ENCODE measurements around the gene CDK2AP2. TPM values are rescaled to one million over a fixed set of nuclear protein-coding genes. Genes with fewer than 3 reads are reported as not detected.
A peak's percentile ranks its signal among the peaks of the same experiment; 100 is the strongest.
"Not testable (repeated sequence)": the region's sequence is repeated elsewhere in the genome, so short reads cannot be mapped to it uniquely, and the experiment has no call there.

CDK2AP2 gene, protein sequence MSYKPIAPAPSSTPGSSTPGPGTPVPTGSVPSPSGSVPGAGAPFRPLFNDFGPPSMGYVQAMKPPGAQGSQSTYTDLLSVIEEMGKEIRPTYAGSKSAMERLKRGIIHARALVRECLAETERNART
- total RNA-seq, result 10 to 100 TPM; 64.1 to 68.7 TPM

DNA sequence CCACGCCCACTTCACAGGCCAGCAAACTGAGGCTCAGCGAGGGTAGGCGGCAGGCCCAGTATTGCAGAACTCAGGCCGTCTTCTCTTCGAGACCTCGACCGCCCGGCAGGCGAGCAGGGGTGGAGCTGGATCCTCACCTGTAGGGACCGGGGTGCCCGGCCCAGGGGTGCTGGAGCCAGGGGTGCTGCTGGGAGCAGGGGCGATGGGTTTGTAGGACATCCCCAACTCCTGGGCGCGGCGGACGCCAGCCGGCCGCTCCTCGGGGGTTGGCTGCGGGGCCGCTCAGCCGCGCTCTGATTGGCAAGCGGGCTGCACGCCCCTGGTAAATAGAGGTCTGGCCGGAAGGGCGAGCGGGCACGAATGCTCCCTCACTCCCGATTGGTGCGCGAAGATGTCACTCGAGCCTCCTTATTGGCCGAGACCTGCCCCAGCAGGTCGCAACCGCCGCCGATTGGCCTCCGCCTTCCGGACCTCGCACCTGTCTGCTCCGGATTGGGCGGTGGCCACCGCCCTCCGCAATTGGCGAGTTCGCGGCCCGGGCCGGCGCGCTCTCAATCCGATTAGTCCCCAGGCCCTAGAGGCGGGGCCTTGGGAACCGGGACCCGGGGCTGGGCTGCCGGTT lies at the start of gene CDK2AP2:
TSS of gene CDK2AP2 (minus strand) at position 299 of the 622 bp plus-strand sequence. CDS start at position 219, 80 bp downstream.
- peaks cover 17% of the 10 kb centered on the region for H3K36me3 Mint-ChIP-seq (ENCODE audit: low read depth)
- intact Hi-C loops (cut with DNase I, micrococcal nuclease), result loop anchor here (1.0 to 5.0 kb wide), 15 partner anchors 25 to 892 kb away; partner anchors contain the start of genes AIP (in 1 of the 2), ANKRD13D (in 1 of the 2), CHKA (in 1 of the 2) and GRK2 (in 1 of the 2)
- peak; percentile 78 for ATAC-seq
- H3K27ac Mint-ChIP-seq, result peak within 1 kb of the TSS; percentile 88
- peak; percentile 99 for DNase-seq
- H3K9me3 Mint-ChIP-seq (ENCODE audit: low read depth), result no peaks in the 10 kb centered on the region
- peak within 1 kb of the TSS; percentile 89 for H3K4me3 Mint-ChIP-seq
- POLR2A ChIA-PET, result no interaction called here
- no peaks in the 10 kb centered on the region for H3K27me3 Mint-ChIP-seq
- peaks cover 31% of the 10 kb centered on the region for H3K4me1 Mint-ChIP-seq
- CTCF ChIA-PET, result interaction anchor here (0.6 to 1.2 kb wide), 6 partner anchors 25 to 157 kb away, joined by 3 to 5 read pairs (median 4); partner anchors contain the start of gene AIP

DNA sequence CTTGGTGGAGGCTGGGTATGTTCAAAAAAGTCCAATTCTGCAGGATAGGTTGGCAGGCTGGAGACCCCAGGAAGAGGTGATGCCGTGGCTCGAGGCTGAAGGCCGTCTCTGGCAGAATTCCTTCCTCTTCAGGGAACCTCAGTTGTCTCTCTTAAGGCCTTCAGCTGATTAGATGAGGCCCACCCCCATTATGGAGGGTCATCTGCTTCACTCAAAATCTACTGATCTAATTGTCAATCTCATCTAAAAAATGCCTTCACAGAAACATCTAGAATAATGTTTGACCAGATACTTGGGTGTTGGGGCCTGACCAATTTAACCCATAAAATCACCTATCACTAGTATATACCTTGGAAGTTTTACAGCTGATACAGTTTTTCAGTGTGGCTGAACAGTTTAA lies 48.3 kb upstream of the CDK2AP2 start:
- Mint-ChIP-seq H3K36me3 (ENCODE audit: low read depth) (no peaks in the 10 kb centered on the region), H3K4me1 (no peaks in the 10 kb centered on the region), H3K27me3 (no peaks in the 10 kb centered on the region), H3K9me3 (ENCODE audit: low read depth) (no peaks in the 10 kb centered on the region), H3K27ac (no peak overlapping the region), H3K4me3 (no peak overlapping the region)
- CTCF ChIA-PET, result interaction anchor here (0.7 kb wide), 1 partner anchor 14 kb away, joined by 3 read pairs; no protein-coding TSS in a partner anchor
- POLR2A ChIA-PET, result no interaction called here
- ATAC-seq (no peak), DNase-seq (no peak)
- intact Hi-C loops (cut with DNase I, micrococcal nuclease), result no loop called here

DNA sequence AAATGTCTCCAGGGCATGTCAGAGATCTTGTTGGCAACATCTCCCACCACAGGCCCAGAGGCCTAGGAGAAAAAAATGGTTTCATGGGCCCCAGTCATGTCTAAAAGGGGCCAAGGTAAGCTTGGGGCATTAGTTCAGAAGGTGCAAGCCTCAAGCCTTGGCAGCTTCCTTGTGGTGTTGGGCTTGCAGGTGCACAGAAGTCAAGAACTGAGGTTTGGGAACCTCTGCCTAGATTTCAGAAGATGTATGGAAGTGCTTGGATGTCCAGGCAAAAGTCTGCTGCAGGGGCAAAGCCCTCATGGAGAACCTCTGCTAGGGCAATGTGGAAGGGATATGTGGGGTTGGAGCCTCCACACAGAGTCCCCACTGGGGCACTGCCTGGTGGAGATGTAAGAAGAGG lies 43.7 kb upstream of the CDK2AP2 start:
- H3K4me1 Mint-ChIP-seq; CTCF ChIA-PET; H3K27me3 Mint-ChIP-seq; H3K36me3 Mint-ChIP-seq (ENCODE audit: low read depth); H3K4me3 Mint-ChIP-seq; POLR2A ChIA-PET; H3K27ac Mint-ChIP-seq; intact Hi-C loops (cut with DNase I, micrococcal nuclease); H3K9me3 Mint-ChIP-seq (ENCODE audit: low read depth); ATAC-seq; DNase-seq: not testable (repeated sequence)

DNA sequence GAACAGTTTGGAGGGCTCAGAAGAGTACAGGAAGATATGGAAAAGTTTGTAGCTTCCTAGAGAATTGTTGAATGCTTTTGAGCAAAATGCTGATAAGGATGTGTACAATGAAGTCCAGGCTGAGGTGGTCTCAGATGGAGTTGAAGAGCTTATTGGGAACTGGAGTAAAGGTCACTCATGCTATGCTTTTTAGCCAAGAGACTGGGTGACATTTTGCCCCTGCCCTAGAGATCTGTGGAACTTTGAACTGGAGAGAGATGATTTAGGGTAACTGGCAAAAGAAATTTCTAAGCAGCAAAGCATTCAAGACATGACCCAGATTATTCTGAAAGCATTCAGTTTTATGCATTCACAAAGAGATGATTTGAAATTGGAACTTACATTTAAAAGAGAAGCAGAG lies 43.2 kb upstream of the CDK2AP2 start:
- Mint-ChIP-seq H3K27ac (no peak overlapping the region), H3K27me3 (peaks cover 2% of the 10 kb centered on the region), H3K36me3 (ENCODE audit: low read depth) (no peaks in the 10 kb centered on the region), H3K4me3 (no peak overlapping the region), H3K9me3 (ENCODE audit: low read depth) (no peaks in the 10 kb centered on the region), H3K4me1 (no peaks in the 10 kb centered on the region)
- ATAC-seq, result no peak
- intact Hi-C loops (cut with DNase I, micrococcal nuclease), result no loop called here
- ChIA-PET POLR2A (no interaction called here), CTCF (no interaction called here)
- DNase-seq, result no peak

DNA sequence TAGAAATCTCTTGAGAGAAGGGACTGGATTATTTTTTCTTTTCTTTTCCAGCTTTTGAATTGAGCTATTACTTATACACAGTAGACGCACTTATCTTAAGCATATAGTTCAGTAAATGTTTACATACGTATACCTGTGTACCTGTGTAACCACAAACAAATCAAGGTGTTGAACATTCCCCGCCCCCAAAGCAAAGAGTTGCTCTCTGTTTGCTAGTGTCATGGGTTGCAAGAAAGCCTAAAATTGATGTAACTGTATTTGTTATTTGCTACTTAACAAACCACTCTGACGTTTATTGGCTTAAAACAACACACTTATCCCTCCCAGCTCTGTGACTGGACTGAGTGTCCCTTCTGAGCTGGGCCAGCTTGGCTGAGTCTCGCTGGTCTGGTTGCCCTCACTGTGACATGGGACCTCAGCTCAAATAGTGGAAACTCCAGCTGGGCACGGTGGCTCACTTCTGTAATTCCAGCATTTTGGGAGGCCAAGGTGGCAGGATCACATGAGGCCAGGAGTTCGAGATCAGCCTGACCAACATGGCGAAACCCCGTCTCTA lies 40.7 kb upstream of the CDK2AP2 start:
- no peak overlapping the region for H3K27ac Mint-ChIP-seq
- DNase-seq, result no peak
- no peaks in the 10 kb centered on the region for H3K9me3 Mint-ChIP-seq (ENCODE audit: low read depth)
- CTCF ChIA-PET, result interaction anchor here (0.6 to 0.9 kb wide), 2 partner anchors 25 to 166 kb away, joined by 3 read pairs; no protein-coding TSS in a partner anchor
- H3K36me3 Mint-ChIP-seq (ENCODE audit: low read depth), result no peaks in the 10 kb centered on the region
- POLR2A ChIA-PET, result no interaction called here
- H3K4me3 Mint-ChIP-seq, result no peak overlapping the region
- H3K4me1 Mint-ChIP-seq, result no peaks in the 10 kb centered on the region
- intact Hi-C loops (cut with DNase I, micrococcal nuclease), result no loop called here
- peaks cover 2% of the 10 kb centered on the region for H3K27me3 Mint-ChIP-seq
- ATAC-seq, result no peak

DNA sequence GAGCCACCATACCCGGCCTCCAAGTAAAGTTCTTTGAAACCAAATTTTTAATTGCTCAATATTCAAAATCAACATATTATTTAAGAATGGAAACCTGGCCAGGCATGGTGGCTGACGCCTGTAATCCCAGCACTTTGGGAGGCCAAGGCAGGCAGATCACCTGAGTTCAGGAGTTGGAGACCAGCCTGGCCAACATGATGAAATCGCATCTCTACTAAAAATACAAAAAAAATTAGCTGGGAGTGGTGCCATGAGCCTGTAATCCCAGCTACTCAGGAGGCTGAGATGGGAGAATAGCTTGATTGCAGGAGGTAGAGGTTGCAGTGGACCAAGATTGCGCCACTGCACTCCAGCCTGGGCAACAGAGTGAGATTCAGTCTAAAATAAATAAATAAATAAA lies 40.1 kb upstream of the CDK2AP2 start:
- CTCF ChIA-PET; DNase-seq; H3K36me3 Mint-ChIP-seq (ENCODE audit: low read depth); intact Hi-C loops (cut with DNase I, micrococcal nuclease); POLR2A ChIA-PET; H3K4me3 Mint-ChIP-seq; H3K27me3 Mint-ChIP-seq; H3K9me3 Mint-ChIP-seq (ENCODE audit: low read depth); H3K4me1 Mint-ChIP-seq; ATAC-seq; H3K27ac Mint-ChIP-seq: not testable (repeated sequence)

DNA sequence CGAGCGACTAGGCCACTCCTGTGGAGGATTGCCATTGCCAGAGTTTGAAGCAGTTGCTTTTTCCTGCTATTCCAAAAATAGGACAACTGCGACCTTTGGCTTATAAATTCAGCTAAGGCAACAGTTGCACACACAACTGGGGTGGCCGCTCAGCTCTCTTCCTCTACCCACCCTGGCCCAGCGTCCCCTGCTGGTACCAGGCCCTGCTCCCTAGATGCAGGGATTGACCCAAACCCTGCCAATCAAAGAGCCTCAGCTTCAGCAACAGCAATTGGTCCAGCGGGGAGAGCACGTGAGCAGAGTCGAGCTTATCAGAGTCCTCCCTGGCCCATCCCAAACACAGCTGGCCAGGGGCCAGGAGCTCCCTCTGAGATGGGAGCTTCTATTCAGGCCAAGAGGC lies 37.3 kb upstream of the CDK2AP2 start:
- Mint-ChIP-seq H3K9me3 (ENCODE audit: low read depth) (no peaks in the 10 kb centered on the region), H3K36me3 (ENCODE audit: low read depth) (no peaks in the 10 kb centered on the region), H3K4me1 (no peaks in the 10 kb centered on the region), H3K27ac (no peak overlapping the region), H3K27me3 (peaks cover 2% of the 10 kb centered on the region), H3K4me3 (no peak overlapping the region)
- CTCF ChIA-PET, result no interaction called here
- intact Hi-C loops (cut with DNase I, micrococcal nuclease), result no loop called here
- POLR2A ChIA-PET, result interaction anchor here (0.6 kb wide), 1 partner anchor 11 kb away, joined by 5 read pairs; no protein-coding TSS in a partner anchor
- no peak for DNase-seq
- ATAC-seq, result no peak

DNA sequence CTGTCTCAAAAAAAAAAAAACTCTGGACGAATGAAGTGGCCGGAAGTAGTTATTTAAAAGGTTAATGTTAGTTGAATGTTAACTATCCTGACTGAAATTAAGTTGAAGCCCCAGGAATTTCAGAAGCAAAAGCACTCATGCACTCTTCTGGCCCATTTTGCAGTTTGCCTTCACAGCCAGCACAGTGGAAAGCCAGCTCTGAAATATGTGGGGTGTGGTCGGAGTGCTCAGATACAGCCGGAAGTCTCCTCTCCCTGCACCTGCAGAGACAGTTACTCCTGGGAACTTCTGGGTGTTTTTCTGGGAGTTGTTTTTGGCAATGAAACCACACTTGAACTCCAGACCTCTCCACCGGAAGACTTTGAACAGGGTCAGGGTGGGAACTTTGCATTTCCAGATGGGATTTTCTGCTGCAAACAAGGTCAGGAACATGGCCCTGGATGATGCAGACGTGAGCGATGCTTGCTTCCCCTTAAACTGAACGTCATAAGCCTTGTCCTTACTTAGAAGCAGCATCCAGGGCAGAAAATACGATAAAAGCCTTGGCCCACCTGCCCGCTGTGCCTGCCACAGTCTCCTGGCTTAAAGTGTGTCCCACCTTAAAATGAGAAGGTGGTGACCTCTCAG lies 36.8 kb upstream of the CDK2AP2 start:
- DNase-seq, result no peak

DNA sequence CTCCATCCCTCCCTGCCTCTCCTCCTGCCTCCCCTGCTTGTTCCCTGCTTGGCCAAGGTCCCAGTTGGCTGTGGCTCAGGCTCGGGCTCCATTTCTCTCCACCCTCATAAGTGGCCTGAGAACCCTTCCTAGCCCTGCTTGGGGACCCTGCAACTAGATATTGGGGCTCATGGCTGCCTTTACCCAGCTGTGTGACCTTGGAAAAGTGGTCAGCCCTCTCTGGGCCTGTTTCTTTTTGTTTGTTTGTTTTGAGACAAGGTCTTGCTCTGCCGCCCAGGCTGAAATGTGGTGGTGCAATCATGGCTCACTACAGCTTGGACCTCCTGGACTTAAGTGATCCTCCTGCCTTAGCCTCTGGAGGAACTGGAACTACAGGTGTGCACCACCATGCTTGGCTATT lies 35.6 kb upstream of the CDK2AP2 start:
- Mint-ChIP-seq H3K4me1 (no peaks in the 10 kb centered on the region), H3K9me3 (ENCODE audit: low read depth) (no peaks in the 10 kb centered on the region), H3K27me3 (peaks cover 2% of the 10 kb centered on the region), H3K27ac (no peak overlapping the region), H3K4me3 (no peak overlapping the region), H3K36me3 (ENCODE audit: low read depth) (no peaks in the 10 kb centered on the region)
- ATAC-seq (no peak), DNase-seq (no peak)
- ChIA-PET CTCF (no interaction called here), POLR2A (no interaction called here)
- intact Hi-C loops (cut with DNase I, micrococcal nuclease), result no loop called here

More for the DNA sequence above, 36.8 kb upstream of the CDK2AP2 start:
- no peaks in the 10 kb centered on the region for H3K9me3 Mint-ChIP-seq (ENCODE audit: low read depth)
- CTCF ChIA-PET, result no interaction called here
- POLR2A ChIA-PET, result no interaction called here
- H3K27me3 Mint-ChIP-seq, result peaks cover 2% of the 10 kb centered on the region
- H3K4me3 Mint-ChIP-seq, result no peak overlapping the region
- H3K4me1 Mint-ChIP-seq, result no peaks in the 10 kb centered on the region
- no peak overlapping the region for H3K27ac Mint-ChIP-seq
- no peak for ATAC-seq
- no peaks in the 10 kb centered on the region for H3K36me3 Mint-ChIP-seq (ENCODE audit: low read depth)
- intact Hi-C loops (cut with DNase I, micrococcal nuclease), result no loop called here

DNA sequence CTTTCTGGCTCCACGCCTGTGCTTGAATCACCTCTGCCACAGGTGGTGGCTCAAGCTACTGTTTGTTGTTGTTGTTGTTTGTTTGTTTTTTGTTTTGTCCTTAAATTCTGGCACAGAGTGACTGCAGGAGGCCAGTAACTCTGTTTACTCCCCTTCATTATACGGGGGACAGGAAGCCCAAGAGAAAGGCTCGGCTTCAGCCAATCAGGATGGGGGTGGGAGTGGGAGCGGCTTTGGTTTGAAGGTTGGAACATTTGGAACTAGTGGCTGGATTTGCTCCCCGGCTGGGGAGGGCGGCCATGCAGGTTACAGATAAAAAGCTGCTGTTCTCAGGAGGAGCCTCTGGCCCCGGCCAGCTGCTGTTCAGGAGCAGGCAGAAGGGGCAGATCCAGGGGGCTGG lies 35.0 kb upstream of the CDK2AP2 start:
- Mint-ChIP-seq H3K4me1 (no peaks in the 10 kb centered on the region), H3K36me3 (ENCODE audit: low read depth) (no peaks in the 10 kb centered on the region), H3K4me3 (no peak overlapping the region), H3K27ac (no peak overlapping the region), H3K27me3 (peaks cover 2% of the 10 kb centered on the region), H3K9me3 (ENCODE audit: low read depth) (no peaks in the 10 kb centered on the region)
- intact Hi-C loops (cut with DNase I, micrococcal nuclease), result no loop called here
- POLR2A ChIA-PET, result interaction anchor here (0.6 kb wide), 2 partner anchors 25 to 437 kb away, joined by 3 to 4 read pairs; no protein-coding TSS in a partner anchor
- ATAC-seq (no peak), DNase-seq (no peak)
- CTCF ChIA-PET, result no interaction called here

DNA sequence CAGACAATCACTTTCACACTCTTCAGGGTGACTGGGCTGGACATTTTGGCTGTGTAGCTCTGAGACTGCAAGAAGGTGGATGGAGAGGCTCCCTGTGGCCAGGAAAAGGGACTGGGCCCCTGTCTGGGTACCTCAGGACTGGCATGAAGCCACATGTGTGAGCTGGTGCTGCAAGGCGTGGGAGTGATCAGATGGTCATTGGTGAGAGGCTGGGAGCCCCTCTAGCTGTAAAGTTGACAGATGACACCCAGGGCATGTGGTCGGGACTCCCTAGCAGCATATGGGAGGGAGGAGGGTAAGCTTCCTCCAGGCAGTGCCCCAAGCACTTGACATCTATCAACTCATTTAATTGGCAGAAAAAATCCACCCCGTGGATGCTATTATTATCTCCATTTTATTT lies 34.2 kb upstream of the CDK2AP2 start:
- no peak for DNase-seq
- no peaks in the 10 kb centered on the region for H3K4me1 Mint-ChIP-seq
- H3K4me3 Mint-ChIP-seq, result no peak overlapping the region
- ATAC-seq, result no peak
- intact Hi-C loops (cut with DNase I, micrococcal nuclease), result no loop called here
- H3K9me3 Mint-ChIP-seq (ENCODE audit: low read depth), result no peaks in the 10 kb centered on the region
- POLR2A ChIA-PET, result interaction anchor here (0.6 kb wide), 1 partner anchor 25 kb away, joined by 4 read pairs; no protein-coding TSS in a partner anchor
- H3K36me3 Mint-ChIP-seq (ENCODE audit: low read depth), result no peaks in the 10 kb centered on the region
- H3K27ac Mint-ChIP-seq, result no peak overlapping the region
- peaks cover 2% of the 10 kb centered on the region for H3K27me3 Mint-ChIP-seq
- CTCF ChIA-PET, result interaction anchor here (0.5 kb wide), 1 partner anchor 14 kb away, joined by 3 read pairs; no protein-coding TSS in a partner anchor

DNA sequence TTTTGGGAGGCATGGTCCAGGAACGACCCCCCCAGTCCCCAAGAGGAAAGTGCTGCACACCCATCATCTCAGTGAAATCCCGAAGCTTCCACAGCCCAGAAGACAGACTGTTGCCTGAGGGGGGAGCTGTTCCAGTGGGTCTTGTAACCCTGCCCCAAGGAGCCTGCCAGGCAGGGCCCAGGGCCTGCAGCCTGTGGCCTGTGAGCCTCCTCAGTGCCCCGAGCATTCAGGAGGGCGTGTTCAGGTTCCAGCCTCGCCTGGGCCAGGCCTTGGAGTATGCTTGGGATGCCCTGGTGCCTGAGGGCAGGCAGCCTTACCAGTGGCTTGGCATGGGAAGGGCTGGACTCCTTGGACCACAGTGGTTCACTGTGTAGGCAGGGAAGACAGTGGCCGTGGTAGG lies 33.2 kb upstream of the CDK2AP2 start:
- no peaks in the 10 kb centered on the region for H3K36me3 Mint-ChIP-seq (ENCODE audit: low read depth)
- intact Hi-C loops (cut with DNase I, micrococcal nuclease), result no loop called here
- DNase-seq, result no peak
- CTCF ChIA-PET, result no interaction called here
- no peak overlapping the region for H3K4me3 Mint-ChIP-seq
- H3K27me3 Mint-ChIP-seq, result peaks cover under 1% of the 10 kb centered on the region
- POLR2A ChIA-PET, result no interaction called here
- H3K27ac Mint-ChIP-seq, result no peak overlapping the region
- no peaks in the 10 kb centered on the region for H3K9me3 Mint-ChIP-seq (ENCODE audit: low read depth)
- ATAC-seq, result no peak
- no peaks in the 10 kb centered on the region for H3K4me1 Mint-ChIP-seq
